Measurements from ENCODE around the gene TAOK3. TPM values are rescaled to one million over a fixed set of nuclear protein-coding genes. Genes with fewer than 3 reads are reported as not detected.

TAOK3 gene
- total RNA-seq, 1 donor from 2014 or later = 15.7 TPM

GRCh38 chr12:118175823-118176447 lies 196.8 kb downstream of the TAOK3 start:
- DNase-seq (ENCODE audit: low read depth) (no peak), FAIRE-seq (no peak)
- H3K36me3 Mint-ChIP-seq (ENCODE audit: low read depth, unreplicated experiment) = peaks cover 16% of the 10 kb centered on the region
- no peaks in the 10 kb centered on the region for H3K4me1 Mint-ChIP-seq (ENCODE audit: low read depth, unreplicated experiment)
- no peak for TF ChIP-seq EZH2 (IDR thresholded peaks at IDR 0.05; ENCODE audit: insufficient read depth, low read length)
- TF ChIP-seq, protein P1, sequence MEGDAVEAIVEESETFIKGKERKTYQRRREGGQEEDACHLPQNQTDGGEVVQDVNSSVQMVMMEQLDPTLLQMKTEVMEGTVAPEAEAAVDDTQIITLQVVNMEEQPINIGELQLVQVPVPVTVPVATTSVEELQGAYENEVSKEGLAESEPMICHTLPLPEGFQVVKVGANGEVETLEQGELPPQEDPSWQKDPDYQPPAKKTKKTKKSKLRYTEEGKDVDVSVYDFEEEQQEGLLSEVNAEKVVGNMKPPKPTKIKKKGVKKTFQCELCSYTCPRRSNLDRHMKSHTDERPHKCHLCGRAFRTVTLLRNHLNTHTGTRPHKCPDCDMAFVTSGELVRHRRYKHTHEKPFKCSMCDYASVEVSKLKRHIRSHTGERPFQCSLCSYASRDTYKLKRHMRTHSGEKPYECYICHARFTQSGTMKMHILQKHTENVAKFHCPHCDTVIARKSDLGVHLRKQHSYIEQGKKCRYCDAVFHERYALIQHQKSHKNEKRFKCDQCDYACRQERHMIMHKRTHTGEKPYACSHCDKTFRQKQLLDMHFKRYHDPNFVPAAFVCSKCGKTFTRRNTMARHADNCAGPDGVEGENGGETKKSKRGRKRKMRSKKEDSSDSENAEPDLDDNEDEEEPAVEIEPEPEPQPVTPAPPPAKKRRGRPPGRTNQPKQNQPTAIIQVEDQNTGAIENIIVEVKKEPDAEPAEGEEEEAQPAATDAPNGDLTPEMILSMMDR (IDR thresholded peaks at IDR 0.05; ENCODE audit: insufficient read depth, low read depth, low read length) = no peak
- H3K4me3 Mint-ChIP-seq (ENCODE audit: unreplicated experiment) = no peak overlapping the region
- no peaks in the 10 kb centered on the region for H3K9me3 ChIP-seq (ENCODE audit: insufficient read depth, low read depth, low read length)
- H3K4me1 ChIP-seq (ENCODE audit: insufficient read depth, low read length) = no peaks in the 10 kb centered on the region
- no peaks in the 10 kb centered on the region for H3K79me2 ChIP-seq (ENCODE audit: insufficient read depth, low read length)
- H3K27me3 ChIP-seq (ENCODE audit: insufficient read depth, low read length) = no peaks in the 10 kb centered on the region
- H3K27me3 Mint-ChIP-seq (ENCODE audit: low read depth, unreplicated experiment) = no peaks in the 10 kb centered on the region
- no peak overlapping the region for H3K4me3 ChIP-seq (ENCODE audit: insufficient read depth, low read depth, low read length)
- H3K27ac Mint-ChIP-seq (ENCODE audit: unreplicated experiment) = no peak overlapping the region
- no peak overlapping the region for H3K4me2 ChIP-seq (ENCODE audit: low read length)
- H3K9ac ChIP-seq (ENCODE audit: low read length) = no peak overlapping the region
- no peak overlapping the region for H3K27ac ChIP-seq (ENCODE audit: low read depth, low read length)
- no peak overlapping the region for H2AFZ ChIP-seq (ENCODE audit: low read depth, low read length)
- H3K9me3 Mint-ChIP-seq (ENCODE audit: unreplicated experiment) = no peaks in the 10 kb centered on the region
- peaks cover 38% of the 10 kb centered on the region for H3K36me3 ChIP-seq (ENCODE audit: insufficient read depth, low read length)
- no peaks in the 10 kb centered on the region for H4K20me1 ChIP-seq (ENCODE audit: insufficient read depth, low read length)

GRCh38 chr12:118166946-118167345 lies 205.8 kb downstream of the TAOK3 start:
- Histone ChIP-seq H3K4me3 (ENCODE audit: insufficient read depth, low read depth, low read length) (no peak overlapping the region), H3K36me3 (ENCODE audit: insufficient read depth, low read length) (peaks cover 10% of the 10 kb centered on the region), H3K4me1 (ENCODE audit: insufficient read depth, low read length) (no peaks in the 10 kb centered on the region), H3K27me3 (ENCODE audit: insufficient read depth, low read length) (no peaks in the 10 kb centered on the region), H3K9ac (ENCODE audit: low read length) (no peak overlapping the region), H2AFZ (ENCODE audit: low read depth, low read length) (no peak overlapping the region), H3K27ac (ENCODE audit: low read depth, low read length) (no peak overlapping the region), H3K79me2 (ENCODE audit: insufficient read depth, low read length) (no peaks in the 10 kb centered on the region), H3K9me3 (ENCODE audit: insufficient read depth, low read depth, low read length) (no peaks in the 10 kb centered on the region), H3K4me2 (ENCODE audit: low read length) (no peak overlapping the region), H4K20me1 (ENCODE audit: insufficient read depth, low read length) (no peaks in the 10 kb centered on the region)
- TF ChIP-seq, protein P1 (IDR thresholded peaks at IDR 0.05; ENCODE audit: insufficient read depth, low read depth, low read length) = no peak
- TF ChIP-seq EZH2 (IDR thresholded peaks at IDR 0.05; ENCODE audit: insufficient read depth, low read length) = no peak
- Mint-ChIP-seq H3K4me1 (ENCODE audit: low read depth, unreplicated experiment) (no peaks in the 10 kb centered on the region), H3K36me3 (ENCODE audit: low read depth, unreplicated experiment) (peaks cover 7% of the 10 kb centered on the region), H3K27me3 (ENCODE audit: low read depth, unreplicated experiment) (no peaks in the 10 kb centered on the region), H3K4me3 (ENCODE audit: unreplicated experiment) (no peak overlapping the region), H3K27ac (ENCODE audit: unreplicated experiment) (no peak overlapping the region), H3K9me3 (ENCODE audit: unreplicated experiment) (no peaks in the 10 kb centered on the region)
- FAIRE-seq (no peak), DNase-seq (ENCODE audit: low read depth) (no peak)

DNA sequence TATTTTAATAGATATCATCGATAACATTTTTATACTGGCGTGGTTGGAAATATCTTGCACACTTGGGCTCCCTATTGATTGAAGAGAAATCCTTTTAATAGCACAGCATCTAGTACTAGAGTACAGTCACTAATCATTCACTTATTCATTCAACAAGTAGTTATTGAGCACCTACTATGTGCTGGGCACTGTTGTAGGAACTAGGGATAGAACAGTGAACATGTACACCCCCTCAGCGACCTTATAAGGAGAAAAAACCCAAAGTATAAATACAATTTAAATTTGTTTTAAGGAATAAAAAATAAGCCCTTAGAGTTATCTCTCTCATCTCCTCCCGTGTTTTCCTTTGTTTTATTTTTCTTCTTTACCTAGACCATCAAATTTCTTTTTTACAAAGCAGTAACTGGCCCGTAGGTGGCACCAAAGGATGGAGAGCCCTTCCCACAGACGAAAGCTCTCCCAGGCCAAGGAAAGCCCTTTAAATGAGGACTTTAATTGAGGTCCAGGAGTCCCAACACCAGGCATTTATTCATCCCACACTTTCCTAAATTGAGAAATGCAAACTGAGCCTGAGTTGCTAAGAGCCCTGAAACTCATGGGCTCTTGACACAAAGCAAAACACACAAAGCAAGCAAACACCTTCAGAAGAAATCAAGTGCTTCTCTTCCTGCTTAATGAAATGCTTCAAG lies 207.8 kb downstream of the TAOK3 start:
- H3K4me2 ChIP-seq (ENCODE audit: low read length) = no peak overlapping the region
- H3K36me3 ChIP-seq (ENCODE audit: insufficient read depth, low read length) = peaks cover 23% of the 10 kb centered on the region
- H3K27ac Mint-ChIP-seq (ENCODE audit: unreplicated experiment) = peak overlapping the region; percentile 56
- no peaks in the 10 kb centered on the region for H4K20me1 ChIP-seq (ENCODE audit: insufficient read depth, low read length)
- FAIRE-seq (no peak), DNase-seq (ENCODE audit: low read depth) (no peak)
- no peak overlapping the region for H3K9ac ChIP-seq (ENCODE audit: low read length)
- no peaks in the 10 kb centered on the region for H3K9me3 ChIP-seq (ENCODE audit: insufficient read depth, low read depth, low read length)
- H3K36me3 Mint-ChIP-seq (ENCODE audit: low read depth, unreplicated experiment) = peaks cover 4% of the 10 kb centered on the region
- no peak overlapping the region for H3K4me3 ChIP-seq (ENCODE audit: insufficient read depth, low read depth, low read length)
- no peaks in the 10 kb centered on the region for H3K4me1 Mint-ChIP-seq (ENCODE audit: low read depth, unreplicated experiment)
- H2AFZ ChIP-seq (ENCODE audit: low read depth, low read length) = no peak overlapping the region
- H3K27me3 ChIP-seq (ENCODE audit: insufficient read depth, low read length) = no peaks in the 10 kb centered on the region
- H3K4me3 Mint-ChIP-seq (ENCODE audit: unreplicated experiment) = no peak overlapping the region
- TF ChIP-seq EZH2 (IDR thresholded peaks at IDR 0.05; ENCODE audit: insufficient read depth, low read length) = no peak
- TF ChIP-seq, protein P1 (IDR thresholded peaks at IDR 0.05; ENCODE audit: insufficient read depth, low read depth, low read length) = peak; percentile 47
- no peaks in the 10 kb centered on the region for H3K9me3 Mint-ChIP-seq (ENCODE audit: unreplicated experiment)
- H3K79me2 ChIP-seq (ENCODE audit: insufficient read depth, low read length) = no peaks in the 10 kb centered on the region
- no peak overlapping the region for H3K27ac ChIP-seq (ENCODE audit: low read depth, low read length)
- no peaks in the 10 kb centered on the region for H3K4me1 ChIP-seq (ENCODE audit: insufficient read depth, low read length)
- no peaks in the 10 kb centered on the region for H3K27me3 Mint-ChIP-seq (ENCODE audit: low read depth, unreplicated experiment)

Data from astrocyte (in vitro differentiated cells and primary cell).